Keratinocyte (primary cell): Measurements from ENCODE around the gene TRIM47. TPM values are rescaled to one million over a fixed set of nuclear protein-coding genes. Genes with fewer than 3 reads are reported as not detected.

ENCODE experiments used
- DNase-seq: peaks from one replicate; pipeline ENCODE4 v3.0.0-alpha.2; 2011; ENCODE audit warnings: low read depth, missing footprints, low spot score
- FAIRE-seq: peaks from 2 replicates; lab custom pipeline; 2011; peaks lifted over from hg19 to GRCh38; lab: Jason Lieb, UNC
- H2AFZ ChIP-seq: 2 replicates; pipeline ENCODE4 v1.6.0; 2012; ENCODE audit warnings: low read length, control low read depth, inconsistent platforms; ENCODE audit not compliant: control insufficient read depth
- H3K27ac ChIP-seq: 2 replicates; pipeline ENCODE4 v1.5.1; 2011; ENCODE audit warnings: low read length; ENCODE audit not compliant: control insufficient read depth, insufficient read depth
- H3K27me3 ChIP-seq: 3 replicates; pipeline ENCODE4 v1.6.0; 2011; ENCODE audit warnings: low read length; ENCODE audit not compliant: control insufficient read depth, insufficient read depth; ENCODE audit errors: extremely low read depth
- H3K36me3 ChIP-seq, 2 experiments: 2 replicates in 1 of 2; 3 replicates in 1 of 2; pipeline ENCODE4 v1.5.1; 2011; ENCODE audit warnings: low read length in 2 of 2, mild to moderate bottlenecking in 1 of 2; ENCODE audit not compliant: control insufficient read depth in 2 of 2, insufficient read depth in 2 of 2; ENCODE audit errors: extremely low read depth in 1 of 2
- H3K4me1 ChIP-seq: 3 replicates; pipeline ENCODE4 v1.5.1; 2011; ENCODE audit warnings: low read length; ENCODE audit not compliant: control insufficient read depth, insufficient read depth; ENCODE audit errors: extremely low read depth
- H3K4me2 ChIP-seq: 3 replicates; pipeline ENCODE4 v1.6.0; 2011; ENCODE audit warnings: low read depth, low read length; ENCODE audit not compliant: control insufficient read depth, insufficient read depth; ENCODE audit errors: extremely low read depth
- H3K4me3 ChIP-seq, 3 experiments: fragments of 200-600 bp in 1 of 3; sonication (generic) in 1 of 3; 2 replicates in 2 of 3; 3 replicates in 1 of 3; pipeline ENCODE4 v1.5.1; 2011 to 2016; ENCODE audit warnings: low read length in 3 of 3, mild to moderate bottlenecking in 3 of 3, control low read depth in 2 of 3, inconsistent platforms in 1 of 3, low read depth in 1 of 3, mixed read lengths in 1 of 3, mixed run types in 1 of 3, moderate library complexity in 1 of 3; ENCODE audit not compliant: control insufficient read depth in 2 of 3, insufficient read depth in 2 of 3; ENCODE audit errors: extremely low read depth in 1 of 3
- H3K79me2 ChIP-seq: 2 replicates; pipeline ENCODE4 v1.6.0; 2012; ENCODE audit warnings: low read length; ENCODE audit not compliant: control insufficient read depth, insufficient read depth
- H3K9ac ChIP-seq: 3 replicates; pipeline ENCODE4 v1.6.0; 2011; ENCODE audit warnings: low read length; ENCODE audit not compliant: control insufficient read depth, insufficient read depth; ENCODE audit errors: extremely low read depth
- H3K9me1 ChIP-seq: 3 replicates; pipeline ENCODE4 v1.6.0; 2011; ENCODE audit warnings: low read length; ENCODE audit not compliant: control insufficient read depth, insufficient read depth; ENCODE audit errors: extremely low read depth
- H3K9me3 ChIP-seq: 2 replicates; pipeline ENCODE4 v1.5.1; 2012; ENCODE audit warnings: low read depth, low read length; ENCODE audit not compliant: control insufficient read depth
- H4K20me1 ChIP-seq: 3 replicates; pipeline ENCODE4 v1.6.0; 2011; ENCODE audit warnings: low read length; ENCODE audit not compliant: control insufficient read depth, insufficient read depth; ENCODE audit errors: extremely low read depth
- CTCF ChIP-seq, 3 experiments: IDR thresholded peaks in 1 of 3; conservative IDR thresholded peaks in 1 of 3; optimal IDR thresholded peaks in 1 of 3; 2 replicates in 2 of 3; 3 replicates in 1 of 3; pipeline versions ENCODE3 to v1.5.1; 2011; ENCODE audit warnings: low read length in 3 of 3, mild to moderate bottlenecking in 3 of 3, moderate library complexity in 2 of 3, control low read depth in 1 of 3, inconsistent platforms in 1 of 3; ENCODE audit not compliant: insufficient read depth in 2 of 3; ENCODE audit errors: extremely low read depth in 1 of 3
- EZH2 ChIP-seq: IDR thresholded peaks from one replicate; pipeline ENCODE4 v1.6.1; 2012; ENCODE audit warnings: inconsistent platforms, mild to moderate bottlenecking, low read length, moderate library complexity
- dilution Hi-C: fragments of 300-500 bp; cut with MboI; formaldehyde crosslinking; loops from one replicate; pipeline ENCODE4 v1.7.0; 2020; ENCODE audit warnings: low sequenced_read_pairs; ENCODE audit not compliant: extremely low pct_ligation_motif_present
- polyA plus RNA-seq, 5 experiments: library from polyadenylated mRNA; depleted of rRNA in 3 of 5; stranded (reverse) in 3 of 5; stranded (forward) in 1 of 5; unstranded in 1 of 5; fragments of >200 nt; gene quantifications; 1 replicate in 1 of 5; 2 replicates in 3 of 5; 3 replicates in 1 of 5; pipeline versions ENCODE4 v1.2.1 to v1.2.3, GENCODE V29; 2011 to 2012; ENCODE audit warnings: missing spikeins in 2 of 5, low read depth in 1 of 5, low replicate concordance in 1 of 5

TRIM47 gene
- polyA plus RNA-seq, 1 donor (not counting 4 experiments of a cell fraction or from before 2014, with no cell fraction given): 9.4 TPM

DNA sequence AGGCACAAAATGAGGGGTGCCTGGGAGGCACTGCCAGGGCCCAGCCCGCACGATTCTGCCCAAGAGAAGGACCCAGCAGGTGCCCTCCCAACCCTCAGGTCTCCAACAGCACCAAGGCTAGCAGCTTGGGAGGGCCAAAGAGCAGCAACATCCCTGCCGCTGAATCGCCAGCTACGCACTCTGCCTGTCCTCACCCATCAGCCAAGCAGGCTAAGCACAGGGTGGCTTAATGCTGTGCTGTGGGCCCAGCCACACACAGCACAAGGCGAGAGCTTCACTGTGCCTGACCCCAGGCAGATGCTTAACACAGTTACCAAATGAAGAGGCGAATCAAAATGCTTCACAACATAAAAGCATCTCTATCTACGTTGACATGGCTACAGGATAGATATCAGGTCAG lies 36.9 kb upstream of the TRIM47 start:
- dilution Hi-C loops: no loop called here

GRCh38 chr17:75914643-75915267 lies 36.4 kb upstream of the TRIM47 start:
- FAIRE-seq (no peak), DNase-seq (no peak)
- H3K4me2 ChIP-seq: no peak overlapping the region
- H2AFZ ChIP-seq: no peak overlapping the region
- H3K9me1 ChIP-seq: peaks cover 2% of the 10 kb centered on the region
- dilution Hi-C loops: no loop called here
- H3K79me2 ChIP-seq: no peaks in the 10 kb centered on the region
- peaks cover 14% of the 10 kb centered on the region for H3K4me1 ChIP-seq
- TF ChIP-seq CTCF (optimal IDR thresholded peaks at IDR 0.05 in 1 of 3, IDR thresholded peaks at IDR 0.05 in 1 of 3, conservative IDR thresholded peaks at IDR 0.05 in 1 of 3; ENCODE audit: extremely low read depth in 1 of 3, insufficient read depth in 2 of 3, low read length in 3 of 3) (no peak), EZH2 (no peak)
- no peak overlapping the region for H3K4me3 ChIP-seq
- H4K20me1 ChIP-seq: no peaks in the 10 kb centered on the region
- H3K9me3 ChIP-seq: no peaks in the 10 kb centered on the region
- peaks cover 0 to 9% of the 10 kb centered on the region in 2 experiments for H3K36me3 ChIP-seq
- no peak overlapping the region for H3K27ac ChIP-seq
- H3K9ac ChIP-seq: no peak overlapping the region
- H3K27me3 ChIP-seq: no peaks in the 10 kb centered on the region

More for the DNA sequence above, 36.9 kb upstream of the TRIM47 start:
- DNase-seq (no peak), FAIRE-seq (no peak)
- Histone ChIP-seq H3K36me3 (peaks cover 0 to 10% of the 10 kb centered on the region in 2 experiments), H3K4me3 (no peak overlapping the region), H3K4me1 (peaks cover 9% of the 10 kb centered on the region), H3K9me1 (peaks cover 2% of the 10 kb centered on the region), H3K27ac (no peak overlapping the region), H3K9ac (no peak overlapping the region), H3K9me3 (no peaks in the 10 kb centered on the region), H4K20me1 (no peaks in the 10 kb centered on the region), H3K4me2 (no peak overlapping the region), H3K27me3 (no peaks in the 10 kb centered on the region), H3K79me2 (no peaks in the 10 kb centered on the region), H2AFZ (no peak overlapping the region)
- TF ChIP-seq EZH2 (no peak), CTCF (optimal IDR thresholded peaks at IDR 0.05 in 1 of 3, IDR thresholded peaks at IDR 0.05 in 1 of 3, conservative IDR thresholded peaks at IDR 0.05 in 1 of 3; ENCODE audit: extremely low read depth in 1 of 3, insufficient read depth in 2 of 3, low read length in 3 of 3) (no peak)
